ENCODE measurements around the gene SYT1.

- TF ChIP-seq CTCF (IDR thresholded peaks at IDR 0.05) (no peak), EZH2 (IDR thresholded peaks at IDR 0.05; ENCODE audit: borderline replicate concordance, insufficient read depth, low read depth, low read length, poor library complexity, severe bottlenecking) (no peak)
Observed at GRCh38 chr12:78933014-78933413, 68.4 kb downstream of the SYT1 start.

Data from B cell (primary cell).